Measurements from ENCODE around the gene MYCT1. TPM values are rescaled to one million over a fixed set of nuclear protein-coding genes. Genes with fewer than 3 reads are reported as not detected.
"Not testable (repeated sequence)": the region's sequence is repeated elsewhere in the genome, so short reads cannot be mapped to it uniquely, and the experiment has no call there.

Gene MYCT1
- total and polyA plus RNA-seq, 4 experiments from 2014 or later, result not detected

- Mint-ChIP-seq H3K9me3 (peaks cover 0 to 2% (median 0%) of the 10 kb centered on the region in 8 donors), H3K4me3 (no peak overlapping the region), H3K4me1 (peaks cover 0 to 2% (median 0%) of the 10 kb centered on the region in 4 donors), H3K27me3 (peaks cover 2 to 13% of the 10 kb centered on the region in 2 donors), H3K27ac (no peak overlapping the region), H3K36me3 (no peaks in the 10 kb centered on the region)
- Histone ChIP-seq H3K4me3 (ENCODE audit: low read length in 2 of 2) (no peak overlapping the region), H3K27ac (ENCODE audit: low read depth, low read length) (no peak overlapping the region), H3K9me3 (ENCODE audit: control insufficient read depth in 1 of 2, low read length in 2 of 2) (no peaks in the 10 kb centered on the region), H3K27me3 (ENCODE audit: insufficient read depth, low read length) (no peaks in the 10 kb centered on the region), H3K36me3 (ENCODE audit: insufficient read depth, low read length) (no peaks in the 10 kb centered on the region), H3K4me1 (ENCODE audit: insufficient read depth, low read length) (no peaks in the 10 kb centered on the region)
- ChIA-PET POLR2A (ENCODE audit: partially characterized antibody) (no interaction called here), CTCF (ENCODE audit: partially characterized antibody) (no interaction called here)
- no peak for DNase-seq
- intact Hi-C loops (cut with micrococcal nuclease), result no loop called here
Observed at GRCh38 chr6:152698692-152699091, 995 bp downstream of the MYCT1 start.

DNA sequence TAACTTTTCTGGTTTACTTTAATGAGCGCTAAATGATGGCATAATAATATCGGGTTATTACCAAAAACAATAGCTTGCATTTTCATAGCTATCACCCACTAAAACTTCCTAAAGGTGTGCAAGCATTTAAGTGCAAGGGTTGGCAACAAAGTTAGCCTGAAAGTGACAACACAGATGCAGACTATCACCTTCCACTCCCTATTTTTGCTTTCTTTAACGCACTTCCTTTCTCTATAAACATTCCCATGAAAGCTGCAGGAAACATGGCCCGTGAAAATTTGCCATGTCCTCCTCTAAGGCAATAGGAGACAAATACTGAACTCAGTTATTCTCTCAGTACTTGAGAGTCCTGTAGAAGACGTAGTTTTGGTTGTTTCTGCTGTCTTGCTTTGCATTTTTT, 2.7 kb downstream of the MYCT1 start:
- Mint-ChIP-seq H3K36me3 (no peaks in the 10 kb centered on the region), H3K4me1 (peaks cover 0 to 2% (median 0%) of the 10 kb centered on the region in 4 donors), H3K4me3 (no peak overlapping the region), H3K9me3 (peaks cover 0 to 2% (median 0%) of the 10 kb centered on the region in 8 donors), H3K27ac (no peak overlapping the region), H3K27me3 (peaks cover 2 to 13% of the 10 kb centered on the region in 2 donors)
- intact Hi-C loops (cut with micrococcal nuclease), result no loop called here
- DNase-seq, result no peak
- ChIA-PET CTCF (ENCODE audit: partially characterized antibody) (no interaction called here), POLR2A (ENCODE audit: partially characterized antibody) (no interaction called here)
- H3K27me3 ChIP-seq (ENCODE audit: insufficient read depth, low read length), result no peaks in the 10 kb centered on the region
- H3K4me3 ChIP-seq (ENCODE audit: low read length in 2 of 2), result no peak overlapping the region
- H3K27ac ChIP-seq (ENCODE audit: low read depth, low read length), result no peak overlapping the region
- no peaks in the 10 kb centered on the region for H3K36me3 ChIP-seq (ENCODE audit: insufficient read depth, low read length)
- no peaks in the 10 kb centered on the region for H3K4me1 ChIP-seq (ENCODE audit: insufficient read depth, low read length)
- H3K9me3 ChIP-seq (ENCODE audit: control insufficient read depth in 1 of 2, low read length in 2 of 2), result no peaks in the 10 kb centered on the region

GRCh38 chr6:152701081-152701862, 3.6 kb downstream of the MYCT1 start:
- Mint-ChIP-seq H3K36me3 (no peaks in the 10 kb centered on the region), H3K27ac (no peak overlapping the region), H3K4me3 (no peak overlapping the region), H3K9me3 (peaks cover 0 to 4% (median 0%) of the 10 kb centered on the region in 8 donors), H3K27me3 (peaks cover 2 to 13% of the 10 kb centered on the region in 2 donors), H3K4me1 (peaks cover 0 to 2% (median 0%) of the 10 kb centered on the region in 4 donors)
- CTCF ChIA-PET (ENCODE audit: partially characterized antibody), result no interaction called here
- POLR2A ChIA-PET (ENCODE audit: partially characterized antibody), result no interaction called here
- H3K27ac ChIP-seq (ENCODE audit: low read depth, low read length), result no peak overlapping the region
- no peaks in the 10 kb centered on the region for H3K9me3 ChIP-seq (ENCODE audit: control insufficient read depth in 1 of 2, low read length in 2 of 2)
- no peaks in the 10 kb centered on the region for H3K27me3 ChIP-seq (ENCODE audit: insufficient read depth, low read length)
- intact Hi-C loops (cut with micrococcal nuclease), result no loop called here
- no peak overlapping the region for H3K4me3 ChIP-seq (ENCODE audit: low read length in 2 of 2)
- no peaks in the 10 kb centered on the region for H3K36me3 ChIP-seq (ENCODE audit: insufficient read depth, low read length)
- H3K4me1 ChIP-seq (ENCODE audit: insufficient read depth, low read length), result no peaks in the 10 kb centered on the region
- no peak for DNase-seq

- Histone ChIP-seq H3K4me3 (ENCODE audit: low read length in 2 of 2) (no peak overlapping the region), H3K4me1 (ENCODE audit: insufficient read depth, low read length) (no peaks in the 10 kb centered on the region), H3K36me3 (ENCODE audit: insufficient read depth, low read length) (no peaks in the 10 kb centered on the region), H3K9me3 (ENCODE audit: control insufficient read depth in 1 of 2, low read length in 2 of 2) (no peaks in the 10 kb centered on the region), H3K27me3 (ENCODE audit: insufficient read depth, low read length) (no peaks in the 10 kb centered on the region), H3K27ac (ENCODE audit: low read depth, low read length) (no peak overlapping the region)
- Mint-ChIP-seq H3K9me3 (peaks cover 0 to 4% (median 0%) of the 10 kb centered on the region in 8 donors), H3K36me3 (no peaks in the 10 kb centered on the region), H3K27me3 (peaks cover 2 to 13% of the 10 kb centered on the region in 2 donors), H3K4me3 (no peak overlapping the region), H3K4me1 (peaks cover 0 to 2% (median 0%) of the 10 kb centered on the region in 4 donors), H3K27ac (no peak overlapping the region)
- ChIA-PET CTCF (ENCODE audit: partially characterized antibody) (no interaction called here), POLR2A (ENCODE audit: partially characterized antibody) (no interaction called here)
- no peak for DNase-seq
- intact Hi-C loops (cut with micrococcal nuclease), result no loop called here
Observed at GRCh38 chr6:152701863-152702401, 4.2 kb downstream of the MYCT1 start.

GRCh38 chr6:152703750-152704149, 6.1 kb downstream of the MYCT1 start:
- H3K9me3 ChIP-seq (ENCODE audit: control insufficient read depth in 1 of 2, low read length in 2 of 2); H3K4me1 ChIP-seq (ENCODE audit: insufficient read depth, low read length); H3K27ac Mint-ChIP-seq; H3K27me3 Mint-ChIP-seq; H3K4me3 Mint-ChIP-seq; H3K4me1 Mint-ChIP-seq; H3K4me3 ChIP-seq (ENCODE audit: low read length in 2 of 2); intact Hi-C loops (cut with micrococcal nuclease); DNase-seq; CTCF ChIA-PET (ENCODE audit: partially characterized antibody); H3K36me3 Mint-ChIP-seq; POLR2A ChIA-PET (ENCODE audit: partially characterized antibody); H3K36me3 ChIP-seq (ENCODE audit: insufficient read depth, low read length); H3K9me3 Mint-ChIP-seq; H3K27ac ChIP-seq (ENCODE audit: low read depth, low read length); H3K27me3 ChIP-seq (ENCODE audit: insufficient read depth, low read length): not testable (repeated sequence)

- Histone ChIP-seq H3K4me3 (ENCODE audit: low read length in 2 of 2) (no peak overlapping the region), H3K4me1 (ENCODE audit: insufficient read depth, low read length) (no peaks in the 10 kb centered on the region), H3K36me3 (ENCODE audit: insufficient read depth, low read length) (no peaks in the 10 kb centered on the region), H3K9me3 (ENCODE audit: control insufficient read depth in 1 of 2, low read length in 2 of 2) (no peaks in the 10 kb centered on the region), H3K27ac (ENCODE audit: low read depth, low read length) (no peak overlapping the region), H3K27me3 (ENCODE audit: insufficient read depth, low read length) (no peaks in the 10 kb centered on the region)
- no peak for DNase-seq
- POLR2A ChIA-PET (ENCODE audit: partially characterized antibody), result no interaction called here
- Mint-ChIP-seq H3K4me1 (peaks cover 0 to 2% (median 0%) of the 10 kb centered on the region in 4 donors), H3K27me3 (peaks cover 2 to 9% of the 10 kb centered on the region in 2 donors), H3K27ac (no peak overlapping the region), H3K4me3 (no peak overlapping the region), H3K36me3 (no peaks in the 10 kb centered on the region), H3K9me3 (peaks cover 0 to 8% (median 0%) of the 10 kb centered on the region in 8 donors)
- CTCF ChIA-PET (ENCODE audit: partially characterized antibody), result no interaction called here
- intact Hi-C loops (cut with micrococcal nuclease), result no loop called here
Observed at GRCh38 chr6:152705327-152705726, 7.6 kb downstream of the MYCT1 start.

DNA sequence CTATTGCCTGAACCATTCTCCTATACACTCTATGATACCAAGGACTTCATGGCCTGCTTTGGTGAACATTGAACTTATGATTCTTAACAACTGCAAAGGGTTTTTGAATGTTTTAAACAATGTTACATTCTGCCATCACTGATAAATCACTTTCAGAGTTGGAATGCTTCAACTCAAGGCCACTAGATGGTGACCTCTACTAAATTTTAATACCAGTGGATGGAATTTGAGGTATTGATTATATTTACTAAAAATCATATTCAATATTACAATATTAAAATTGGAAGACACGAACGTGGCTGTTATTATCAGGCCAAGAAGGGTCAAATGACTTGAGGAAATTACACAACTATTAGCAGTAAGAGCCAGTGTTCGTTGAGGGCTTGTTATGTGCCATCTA, 18.6 kb downstream of the MYCT1 start:
- Mint-ChIP-seq H3K27me3 (peaks cover 0 to 2% of the 10 kb centered on the region in 2 donors), H3K9me3 (peaks cover 0 to 18% (median 13%) of the 10 kb centered on the region in 8 donors), H3K36me3 (no peaks in the 10 kb centered on the region), H3K4me3 (no peak overlapping the region), H3K4me1 (no peaks in the 10 kb centered on the region), H3K27ac (no peak overlapping the region)
- Histone ChIP-seq H3K9me3 (ENCODE audit: control insufficient read depth in 1 of 2, low read length in 2 of 2) (no peaks in the 10 kb centered on the region), H3K27me3 (ENCODE audit: insufficient read depth, low read length) (no peaks in the 10 kb centered on the region), H3K4me3 (ENCODE audit: low read length in 2 of 2) (no peak overlapping the region), H3K36me3 (ENCODE audit: insufficient read depth, low read length) (no peaks in the 10 kb centered on the region), H3K4me1 (ENCODE audit: insufficient read depth, low read length) (no peaks in the 10 kb centered on the region), H3K27ac (ENCODE audit: low read depth, low read length) (no peak overlapping the region)
- ChIA-PET CTCF (ENCODE audit: partially characterized antibody) (no interaction called here), POLR2A (ENCODE audit: partially characterized antibody) (no interaction called here)
- intact Hi-C loops (cut with micrococcal nuclease), result no loop called here
- no peak for DNase-seq
